Neural cell (in vitro differentiated cells): Measurements from ENCODE around the gene CPLX1. TPM values are rescaled to one million over a fixed set of nuclear protein-coding genes. Genes with fewer than 3 reads are reported as not detected.

ENCODE experiments used
- H2AFZ ChIP-seq: fragments of 200-600, 300-800 bp; sonication (generic), shearing (Covaris generic); 2 replicates; pipeline ENCODE4 v1.6.0; 2014; ENCODE audit warnings: low read depth, mild to moderate bottlenecking, antibody characterized with exemption, low read length, moderate library complexity
- H3F3A ChIP-seq: fragments of 200-600 bp; shearing (Covaris generic); 2 replicates; pipeline ENCODE4 v1.6.1; 2016; ENCODE audit warnings: mild to moderate bottlenecking, moderate library complexity, mixed read lengths, antibody characterized with exemption, low read length; ENCODE audit not compliant: insufficient read depth, poor library complexity, severe bottlenecking
- H3K27ac ChIP-seq: fragments of 200-600, 300-800 bp; sonication (generic), shearing (Covaris generic); 2 replicates; pipeline ENCODE4 v1.5.1; 2014; ENCODE audit warnings: mild to moderate bottlenecking, low read length, moderate library complexity
- H3K27me3 ChIP-seq: fragments of 300-800, 200-600 bp; sonication (generic), shearing (Covaris generic); 2 replicates; pipeline ENCODE4 v1.6.0; 2014; ENCODE audit warnings: mild to moderate bottlenecking, low read depth, low read length, moderate library complexity; ENCODE audit not compliant: insufficient read depth
- H3K36me3 ChIP-seq: fragments of 300-800, 200-600 bp; sonication (generic), shearing (Covaris generic); 2 replicates; pipeline ENCODE4 v1.5.1; 2014; ENCODE audit warnings: mild to moderate bottlenecking, antibody characterized with exemption, low read length, moderate library complexity; ENCODE audit not compliant: insufficient read depth
- H3K4me2 ChIP-seq: fragments of 300-800, 200-600 bp; sonication (generic), shearing (Covaris generic); 2 replicates; pipeline ENCODE4 v1.6.0; 2014; ENCODE audit warnings: mild to moderate bottlenecking, low read length
- H3K4me3 ChIP-seq: fragments of 300-800, 200-600 bp; sonication (generic), shearing (Covaris generic); 2 replicates; pipeline ENCODE4 v1.5.1; 2014; ENCODE audit warnings: mild to moderate bottlenecking, low read length, moderate library complexity
- H3K79me2 ChIP-seq: fragments of 200-600 bp; shearing (Covaris generic); replicated peaks from 2 replicates; pipeline ENCODE4 v1.6.0; 2014; ENCODE audit warnings: mild to moderate bottlenecking, low read length, moderate library complexity; ENCODE audit not compliant: insufficient read depth
- H3K9ac ChIP-seq: fragments of 300-800, 200-600 bp; sonication (generic), shearing (Covaris generic); 2 replicates; pipeline ENCODE4 v1.6.1; 2016; ENCODE audit warnings: mild to moderate bottlenecking, low read length, mixed read lengths
- H3K9me2 ChIP-seq: fragments of 200-600 bp; shearing (Covaris generic); 2 replicates; pipeline ENCODE4 v1.6.1; 2016; ENCODE audit warnings: mild to moderate bottlenecking, low read length, mixed read lengths; ENCODE audit not compliant: insufficient read depth
- H3K9me3 ChIP-seq: fragments of 200-600, 300-800 bp; sonication (generic), shearing (Covaris generic); 2 replicates; pipeline ENCODE4 v1.6.1; 2016; ENCODE audit warnings: mild to moderate bottlenecking, mixed run types, low read length, moderate library complexity, mixed read lengths
- H4K20me1 ChIP-seq: fragments of 200-600 bp; shearing (Covaris generic); 2 replicates; pipeline ENCODE4 v1.6.1; 2016; ENCODE audit warnings: mild to moderate bottlenecking, mixed run types; ENCODE audit not compliant: insufficient read depth
- EP300 ChIP-seq: fragments of 450-650 bp; conservative IDR thresholded peaks from 2 replicates; pipeline ENCODE4 v1.6.1; 2014; ENCODE audit warnings: antibody characterized with exemption, mild to moderate bottlenecking, moderate library complexity; ENCODE audit not compliant: poor library complexity, severe bottlenecking
- EZH2 ChIP-seq: fragments of 200-600, 300-800 bp; shearing (Covaris generic), sonication (generic); IDR thresholded peaks from 2 replicates; pipeline ENCODE4 v1.6.1; 2014; ENCODE audit warnings: antibody characterized with exemption, low read length, borderline replicate concordance, mild to moderate bottlenecking; ENCODE audit not compliant: insufficient read depth, poor library complexity, severe bottlenecking
- MXI1 ChIP-seq: fragments of 450-650 bp; conservative IDR thresholded peaks from 2 replicates; pipeline ENCODE4 v1.6.1; 2014; ENCODE audit warnings: antibody characterized with exemption, mild to moderate bottlenecking; ENCODE audit not compliant: poor library complexity, severe bottlenecking
- POLR2AphosphoS5 ChIP-seq: IDR thresholded peaks from 2 replicates; pipeline ENCODE4 v1.6.1; 2012
- RAD21 ChIP-seq: fragments of 450-650 bp; conservative IDR thresholded peaks from 2 replicates; pipeline ENCODE4 v1.6.1; 2014; ENCODE audit warnings: antibody characterized with exemption, mild to moderate bottlenecking, moderate library complexity
- SMC3 ChIP-seq: fragments of 450-650 bp; conservative IDR thresholded peaks from 2 replicates; pipeline ENCODE4 v1.6.1; 2014; ENCODE audit warnings: antibody characterized with exemption, mild to moderate bottlenecking, moderate library complexity; ENCODE audit not compliant: poor library complexity
- TAF1 ChIP-seq: IDR thresholded peaks from 2 replicates; pipeline ENCODE4 v1.6.1; 2012; ENCODE audit warnings: low read depth
- polyA plus RNA-seq: library from polyadenylated mRNA; depleted of rRNA; stranded (reverse); fragments of >200 nt; gene quantifications from 2 replicates; pipeline ENCODE4 v1.2.3, GENCODE V29; 2014
- TF ChIP-seq, protein P1 (sequence below): IDR thresholded peaks from 2 replicates; pipeline ENCODE4 v1.6.1; 2012; ENCODE audit warnings: borderline replicate concordance
- TF ChIP-seq, protein P2 (sequence below): fragments of 450-650 bp; IDR thresholded peaks from 2 replicates; pipeline ENCODE4 v1.5.1; 2014; ENCODE audit warnings: antibody characterized with exemption, mild to moderate bottlenecking, moderate library complexity; ENCODE audit not compliant: poor library complexity, severe bottlenecking

CPLX1 gene
- polyA plus RNA-seq, 1 donor from 2014 or later: 7.6 TPM

DNA sequence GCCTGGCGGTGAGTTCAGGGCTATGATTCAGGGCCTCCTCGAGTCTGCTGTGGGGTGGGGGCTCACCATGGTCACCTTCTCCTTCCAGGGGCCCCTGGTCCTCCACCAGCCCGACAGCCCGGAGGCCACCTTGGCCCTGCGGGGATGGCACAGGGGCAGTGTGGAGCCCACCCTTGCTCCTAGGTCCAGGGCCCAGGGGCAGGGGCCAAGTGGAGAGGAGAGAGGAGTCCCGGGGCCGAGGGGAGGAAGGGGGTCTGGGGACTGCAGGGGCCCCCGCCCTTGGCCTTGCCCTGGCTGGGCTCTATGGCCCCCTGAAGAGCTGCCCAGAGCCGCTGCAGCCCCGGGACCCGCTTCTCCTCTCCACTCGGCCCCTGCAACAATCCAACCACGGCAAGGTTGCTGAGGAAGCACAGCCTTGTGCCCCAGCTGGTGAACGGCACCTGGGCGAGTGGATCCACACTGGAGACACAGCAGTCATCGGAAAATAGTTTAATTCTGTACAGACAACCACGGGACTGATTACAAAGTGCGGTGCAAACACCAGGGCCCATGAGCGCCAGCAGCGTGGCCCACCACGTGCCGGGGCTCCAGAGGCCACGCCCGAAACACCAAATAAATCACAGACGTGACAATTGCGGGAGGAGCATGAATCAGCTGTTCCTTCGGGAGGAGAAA is 23.0 kb upstream of the CPLX1 start:
- H3F3A ChIP-seq: no peaks in the 10 kb centered on the region
- TF ChIP-seq POLR2AphosphoS5: no peak
- TF ChIP-seq TAF1: no peak
- TF ChIP-seq, protein P1, sequence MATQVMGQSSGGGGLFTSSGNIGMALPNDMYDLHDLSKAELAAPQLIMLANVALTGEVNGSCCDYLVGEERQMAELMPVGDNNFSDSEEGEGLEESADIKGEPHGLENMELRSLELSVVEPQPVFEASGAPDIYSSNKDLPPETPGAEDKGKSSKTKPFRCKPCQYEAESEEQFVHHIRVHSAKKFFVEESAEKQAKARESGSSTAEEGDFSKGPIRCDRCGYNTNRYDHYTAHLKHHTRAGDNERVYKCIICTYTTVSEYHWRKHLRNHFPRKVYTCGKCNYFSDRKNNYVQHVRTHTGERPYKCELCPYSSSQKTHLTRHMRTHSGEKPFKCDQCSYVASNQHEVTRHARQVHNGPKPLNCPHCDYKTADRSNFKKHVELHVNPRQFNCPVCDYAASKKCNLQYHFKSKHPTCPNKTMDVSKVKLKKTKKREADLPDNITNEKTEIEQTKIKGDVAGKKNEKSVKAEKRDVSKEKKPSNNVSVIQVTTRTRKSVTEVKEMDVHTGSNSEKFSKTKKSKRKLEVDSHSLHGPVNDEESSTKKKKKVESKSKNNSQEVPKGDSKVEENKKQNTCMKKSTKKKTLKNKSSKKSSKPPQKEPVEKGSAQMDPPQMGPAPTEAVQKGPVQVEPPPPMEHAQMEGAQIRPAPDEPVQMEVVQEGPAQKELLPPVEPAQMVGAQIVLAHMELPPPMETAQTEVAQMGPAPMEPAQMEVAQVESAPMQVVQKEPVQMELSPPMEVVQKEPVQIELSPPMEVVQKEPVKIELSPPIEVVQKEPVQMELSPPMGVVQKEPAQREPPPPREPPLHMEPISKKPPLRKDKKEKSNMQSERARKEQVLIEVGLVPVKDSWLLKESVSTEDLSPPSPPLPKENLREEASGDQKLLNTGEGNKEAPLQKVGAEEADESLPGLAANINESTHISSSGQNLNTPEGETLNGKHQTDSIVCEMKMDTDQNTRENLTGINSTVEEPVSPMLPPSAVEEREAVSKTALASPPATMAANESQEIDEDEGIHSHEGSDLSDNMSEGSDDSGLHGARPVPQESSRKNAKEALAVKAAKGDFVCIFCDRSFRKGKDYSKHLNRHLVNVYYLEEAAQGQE: no peak
- TF ChIP-seq EP300: no peak
- TF ChIP-seq, protein P2, sequence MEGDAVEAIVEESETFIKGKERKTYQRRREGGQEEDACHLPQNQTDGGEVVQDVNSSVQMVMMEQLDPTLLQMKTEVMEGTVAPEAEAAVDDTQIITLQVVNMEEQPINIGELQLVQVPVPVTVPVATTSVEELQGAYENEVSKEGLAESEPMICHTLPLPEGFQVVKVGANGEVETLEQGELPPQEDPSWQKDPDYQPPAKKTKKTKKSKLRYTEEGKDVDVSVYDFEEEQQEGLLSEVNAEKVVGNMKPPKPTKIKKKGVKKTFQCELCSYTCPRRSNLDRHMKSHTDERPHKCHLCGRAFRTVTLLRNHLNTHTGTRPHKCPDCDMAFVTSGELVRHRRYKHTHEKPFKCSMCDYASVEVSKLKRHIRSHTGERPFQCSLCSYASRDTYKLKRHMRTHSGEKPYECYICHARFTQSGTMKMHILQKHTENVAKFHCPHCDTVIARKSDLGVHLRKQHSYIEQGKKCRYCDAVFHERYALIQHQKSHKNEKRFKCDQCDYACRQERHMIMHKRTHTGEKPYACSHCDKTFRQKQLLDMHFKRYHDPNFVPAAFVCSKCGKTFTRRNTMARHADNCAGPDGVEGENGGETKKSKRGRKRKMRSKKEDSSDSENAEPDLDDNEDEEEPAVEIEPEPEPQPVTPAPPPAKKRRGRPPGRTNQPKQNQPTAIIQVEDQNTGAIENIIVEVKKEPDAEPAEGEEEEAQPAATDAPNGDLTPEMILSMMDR: no peak
- TF ChIP-seq MXI1: no peak
- no peak for TF ChIP-seq EZH2
- no peak for TF ChIP-seq SMC3
- no peaks in the 10 kb centered on the region for H3K36me3 ChIP-seq
- H3K27me3 ChIP-seq: no peaks in the 10 kb centered on the region
- no peaks in the 10 kb centered on the region for H3K9me2 ChIP-seq
- no peak overlapping the region for H3K4me2 ChIP-seq
- H2AFZ ChIP-seq: no peak overlapping the region
- no peaks in the 10 kb centered on the region for H4K20me1 ChIP-seq
- no peak overlapping the region for H3K27ac ChIP-seq
- H3K9me3 ChIP-seq: no peaks in the 10 kb centered on the region
- H3K4me3 ChIP-seq: no peak overlapping the region
- H3K9ac ChIP-seq: no peak overlapping the region
- no peaks in the 10 kb centered on the region for H3K79me2 ChIP-seq

DNA sequence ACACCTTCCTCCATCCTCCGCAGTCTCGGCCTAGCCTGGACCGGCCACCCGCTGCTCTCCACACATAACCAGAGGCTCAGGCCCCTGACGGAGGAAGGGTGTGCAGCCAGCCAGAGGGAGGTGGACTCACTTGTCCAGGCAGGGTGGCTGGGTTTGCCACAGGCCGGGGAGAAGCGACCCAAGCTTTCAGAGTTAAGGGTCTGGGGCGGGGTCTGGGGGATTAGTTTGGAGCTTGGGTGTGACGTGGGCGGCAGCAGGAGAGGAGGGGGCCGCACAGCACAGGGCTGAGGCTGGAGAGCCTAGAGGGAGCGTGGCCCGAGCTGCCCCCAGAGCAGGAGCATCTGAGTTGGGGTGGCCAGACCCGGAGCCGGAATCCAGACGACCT is 22.4 kb upstream of the CPLX1 start:
- no peak for TF ChIP-seq SMC3
- TF ChIP-seq, protein P1: no peak
- TF ChIP-seq POLR2AphosphoS5: no peak
- TF ChIP-seq, protein P2: no peak
- no peak for TF ChIP-seq MXI1
- TF ChIP-seq EZH2: no peak
- no peak for TF ChIP-seq RAD21
- Histone ChIP-seq H3K9me3 (no peaks in the 10 kb centered on the region), H3K27ac (no peak overlapping the region), H3K9me2 (no peaks in the 10 kb centered on the region), H3K4me3 (no peak overlapping the region), H3K9ac (no peak overlapping the region), H3F3A (no peaks in the 10 kb centered on the region), H2AFZ (no peak overlapping the region), H3K27me3 (no peaks in the 10 kb centered on the region), H3K4me2 (no peak overlapping the region), H4K20me1 (no peaks in the 10 kb centered on the region), H3K79me2 (no peaks in the 10 kb centered on the region), H3K36me3 (no peaks in the 10 kb centered on the region)
